ENCODE data around the gene ARHGEF16. TPM values are rescaled to one million over a fixed set of nuclear protein-coding genes. Genes with fewer than 3 reads are reported as not detected.

The ARHGEF16 gene
- total RNA-seq, 1 experiment from 2014 or later, result 17.2 TPM

DNA sequence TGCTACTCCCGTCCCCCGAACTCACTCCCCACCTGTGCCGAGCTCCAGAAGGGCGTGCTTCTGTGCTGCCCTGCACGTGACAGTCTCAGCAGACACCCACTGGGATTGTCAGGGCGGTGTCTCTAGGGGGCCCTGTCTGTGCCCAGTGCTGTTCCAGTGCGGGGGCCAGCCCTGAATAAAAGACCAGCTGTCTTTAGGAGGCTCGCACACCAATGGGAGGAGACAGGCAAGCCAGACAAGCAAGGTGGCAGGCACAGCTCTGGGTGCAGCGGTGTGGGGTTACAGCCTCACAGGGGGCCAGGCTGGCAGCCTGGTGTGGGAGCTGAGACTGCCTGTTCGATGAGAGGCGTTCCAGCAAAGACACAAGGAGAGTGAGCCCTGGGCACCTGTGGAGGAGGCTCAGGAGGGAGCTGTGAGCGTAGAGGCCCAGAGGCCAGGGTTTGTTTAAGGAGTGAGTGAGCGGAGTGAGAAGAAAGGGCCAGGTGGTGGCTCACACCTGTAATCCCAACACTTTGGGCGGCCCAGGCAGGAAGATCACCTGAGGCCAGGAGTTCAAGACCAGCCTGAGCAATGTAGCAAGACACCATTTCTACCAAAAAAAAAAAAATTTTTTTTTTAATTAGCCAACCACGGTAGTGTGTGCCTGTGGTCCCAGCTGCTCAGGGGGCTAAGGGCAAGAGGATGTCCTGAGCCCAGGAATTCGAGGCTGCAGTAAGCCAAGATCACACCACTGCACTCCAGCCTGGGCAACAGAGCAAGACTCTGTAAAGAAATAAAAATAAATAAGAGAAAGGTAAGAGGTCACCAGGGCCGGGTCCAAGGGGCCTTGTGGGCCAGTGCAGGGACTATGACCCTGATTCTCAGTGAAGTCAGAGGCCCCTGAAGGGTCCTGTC is 48.2 kb upstream of the ARHGEF16 start:
- TF ChIP-seq E2F4 (CRISPR knock-in tag; IDR thresholded peaks at IDR 0.05; ENCODE audit: borderline replicate concordance, low read depth) (no peak), JUN (CRISPR knock-in tag; IDR thresholded peaks at IDR 0.05) (no peak), SP1 (CRISPR knock-in tag; conservative IDR thresholded peaks at IDR 0.05) (no peak), SMAD3 (CRISPR knock-in tag; IDR thresholded peaks at IDR 0.05; ENCODE audit: borderline replicate concordance) (no peak), TEAD4 (CRISPR knock-in tag; IDR thresholded peaks at IDR 0.05) (no peak), CREM (CRISPR knock-in tag; IDR thresholded peaks at IDR 0.05) (no peak), AFF4 (CRISPR knock-in tag; IDR thresholded peaks at IDR 0.05; ENCODE audit: borderline replicate concordance) (no peak), PRRX2 (CRISPR knock-in tag; IDR thresholded peaks at IDR 0.05) (no peak)
- TF ChIP-seq, protein P1, sequence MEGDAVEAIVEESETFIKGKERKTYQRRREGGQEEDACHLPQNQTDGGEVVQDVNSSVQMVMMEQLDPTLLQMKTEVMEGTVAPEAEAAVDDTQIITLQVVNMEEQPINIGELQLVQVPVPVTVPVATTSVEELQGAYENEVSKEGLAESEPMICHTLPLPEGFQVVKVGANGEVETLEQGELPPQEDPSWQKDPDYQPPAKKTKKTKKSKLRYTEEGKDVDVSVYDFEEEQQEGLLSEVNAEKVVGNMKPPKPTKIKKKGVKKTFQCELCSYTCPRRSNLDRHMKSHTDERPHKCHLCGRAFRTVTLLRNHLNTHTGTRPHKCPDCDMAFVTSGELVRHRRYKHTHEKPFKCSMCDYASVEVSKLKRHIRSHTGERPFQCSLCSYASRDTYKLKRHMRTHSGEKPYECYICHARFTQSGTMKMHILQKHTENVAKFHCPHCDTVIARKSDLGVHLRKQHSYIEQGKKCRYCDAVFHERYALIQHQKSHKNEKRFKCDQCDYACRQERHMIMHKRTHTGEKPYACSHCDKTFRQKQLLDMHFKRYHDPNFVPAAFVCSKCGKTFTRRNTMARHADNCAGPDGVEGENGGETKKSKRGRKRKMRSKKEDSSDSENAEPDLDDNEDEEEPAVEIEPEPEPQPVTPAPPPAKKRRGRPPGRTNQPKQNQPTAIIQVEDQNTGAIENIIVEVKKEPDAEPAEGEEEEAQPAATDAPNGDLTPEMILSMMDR (IDR thresholded peaks at IDR 0.05), result no peak
- Mint-ChIP-seq H3K36me3 (no peaks in the 10 kb centered on the region), H3K4me3 (no peak overlapping the region), H3K27ac (peak overlapping the region; percentile 74), H3K9me3 (no peaks in the 10 kb centered on the region), H3K27me3 (ENCODE audit: low read depth) (no peaks in the 10 kb centered on the region), H3K4me1 (no peaks in the 10 kb centered on the region)
- ATAC-seq (no peak), DNase-seq (ENCODE audit: low spot score) (no peak)
- ChIA-PET CTCF (interaction anchor here (1.0 to 1.9 kb wide), 2 partner anchors 15 to 26 kb away, joined by 3 to 7 read pairs; no protein-coding TSS in a partner anchor), POLR2A (no interaction called here)

DNA sequence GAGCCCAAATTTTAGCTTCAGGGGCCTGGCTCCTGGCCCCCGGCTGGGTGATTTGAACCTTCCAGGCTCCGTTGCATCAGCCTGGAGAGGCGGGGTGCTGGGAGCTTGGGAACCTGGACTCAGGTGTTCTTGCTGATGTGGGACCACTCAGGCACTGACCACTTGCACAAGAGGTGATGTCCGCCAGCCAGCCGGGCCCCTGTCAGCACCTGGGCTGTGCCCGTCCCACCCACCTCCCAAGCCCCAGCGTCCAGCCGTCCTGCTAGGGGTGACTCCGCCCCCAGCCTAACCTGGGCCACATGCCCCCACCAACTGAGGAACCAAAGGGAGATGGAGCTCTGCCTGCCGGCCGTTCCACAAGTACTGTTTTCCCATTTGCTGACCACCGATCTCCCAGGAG is 47.4 kb upstream of the ARHGEF16 start:
- H3K27ac Mint-ChIP-seq, result no peak overlapping the region
- TF ChIP-seq, protein P2, sequence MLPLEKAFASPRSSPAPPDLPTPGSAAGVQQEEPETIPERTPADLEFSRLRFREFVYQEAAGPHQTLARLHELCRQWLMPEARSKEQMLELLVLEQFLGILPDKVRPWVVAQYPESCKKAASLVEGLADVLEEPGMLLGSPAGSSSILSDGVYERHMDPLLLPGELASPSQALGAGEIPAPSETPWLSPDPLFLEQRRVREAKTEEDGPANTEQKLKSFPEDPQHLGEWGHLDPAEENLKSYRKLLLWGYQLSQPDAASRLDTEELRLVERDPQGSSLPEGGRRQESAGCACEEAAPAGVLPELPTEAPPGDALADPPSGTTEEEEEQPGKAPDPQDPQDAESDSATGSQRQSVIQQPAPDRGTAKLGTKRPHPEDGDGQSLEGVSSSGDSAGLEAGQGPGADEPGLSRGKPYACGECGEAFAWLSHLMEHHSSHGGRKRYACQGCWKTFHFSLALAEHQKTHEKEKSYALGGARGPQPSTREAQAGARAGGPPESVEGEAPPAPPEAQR (CRISPR knock-in tag; IDR thresholded peaks at IDR 0.05), result no peak
- TF ChIP-seq USF1 (CRISPR knock-in tag; IDR thresholded peaks at IDR 0.05) (no peak), SOX15 (CRISPR knock-in tag; IDR thresholded peaks at IDR 0.05) (no peak), NFATC4 (CRISPR knock-in tag; IDR thresholded peaks at IDR 0.05) (no peak), AFF4 (CRISPR knock-in tag; IDR thresholded peaks at IDR 0.05; ENCODE audit: borderline replicate concordance) (no peak), ZNF317 (CRISPR knock-in tag; IDR thresholded peaks at IDR 0.05; ENCODE audit: borderline replicate concordance, low read depth) (no peak), USF2 (CRISPR knock-in tag; IDR thresholded peaks at IDR 0.05) (no peak), ZBTB21 (CRISPR knock-in tag; IDR thresholded peaks at IDR 0.05; ENCODE audit: borderline replicate concordance) (no peak), ZNF219 (CRISPR knock-in tag; IDR thresholded peaks at IDR 0.05; ENCODE audit: borderline replicate concordance) (no peak), TEAD4 (CRISPR knock-in tag; IDR thresholded peaks at IDR 0.05) (no peak), NFYB (CRISPR knock-in tag; conservative IDR thresholded peaks at IDR 0.05; ENCODE audit: low read depth) (no peak)
- no peaks in the 10 kb centered on the region for H3K9me3 Mint-ChIP-seq
- no peak overlapping the region for H3K4me3 Mint-ChIP-seq
- no peaks in the 10 kb centered on the region for H3K27me3 Mint-ChIP-seq (ENCODE audit: low read depth)
- no peak for ATAC-seq
- no peak for DNase-seq (ENCODE audit: low spot score)
- no peaks in the 10 kb centered on the region for H3K4me1 Mint-ChIP-seq
- CTCF ChIA-PET, result interaction anchor here (0.8 to 1.9 kb wide), 4 partner anchors 10 to 46 kb away, joined by 3 to 7 read pairs (median 4); no protein-coding TSS in a partner anchor
- no peaks in the 10 kb centered on the region for H3K36me3 Mint-ChIP-seq
- POLR2A ChIA-PET, result no interaction called here

Measured in WTC11 (cell line).